ENCODE data around the gene RIN3. TPM values are rescaled to one million over a fixed set of nuclear protein-coding genes. Genes with fewer than 3 reads are reported as not detected.

The RIN3 gene
- total RNA-seq, 1 experiment from 2014 or later = 14.8 TPM

DNA sequence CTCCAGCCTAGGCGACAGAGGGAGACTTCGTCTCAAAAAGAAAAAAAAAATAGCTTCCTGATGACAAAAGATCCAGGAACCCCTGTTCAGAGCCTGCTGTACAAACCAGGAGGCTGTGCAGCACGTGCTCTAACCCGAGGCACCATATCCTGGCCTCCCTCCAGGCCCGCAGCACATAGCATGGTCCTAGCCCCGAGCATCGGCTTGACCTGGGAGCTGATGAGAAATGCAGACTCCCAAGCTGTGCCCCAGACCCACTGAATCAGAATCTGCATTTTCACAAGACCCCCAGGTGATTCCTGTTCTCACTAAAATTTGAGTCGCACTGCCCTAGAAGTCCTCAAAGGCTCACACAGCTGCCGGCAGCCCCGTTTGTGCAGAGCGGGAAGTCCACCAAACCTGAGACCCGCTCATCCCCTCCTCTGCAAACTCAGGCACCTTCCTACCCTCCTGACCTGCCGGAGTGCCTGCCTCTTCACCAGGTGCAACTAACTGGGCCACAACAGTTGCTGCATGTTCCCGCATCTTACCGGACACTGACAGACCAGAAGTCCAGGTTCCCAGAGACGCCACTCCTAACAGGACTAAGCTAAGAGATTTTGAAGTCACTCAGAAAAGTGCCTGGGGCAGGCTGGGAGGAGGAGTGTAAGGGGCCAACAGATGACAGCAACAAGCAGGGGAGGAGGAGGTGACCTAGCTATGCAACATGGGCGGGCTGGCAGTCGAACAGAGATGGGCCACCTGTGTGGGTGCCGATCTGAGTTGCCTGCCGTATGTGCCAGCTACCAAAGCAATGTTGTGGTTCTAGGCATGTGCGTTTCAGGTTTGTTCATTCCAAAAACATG, 24.0 kb upstream of the RIN3 start:
- Histone ChIP-seq H3K9me3 (ENCODE audit: insufficient read depth, low read depth) (no peaks in the 10 kb centered on the region), H3K27me3 (ENCODE audit: insufficient read depth, low read depth) (no peaks in the 10 kb centered on the region), H3K36me3 (ENCODE audit: low read depth) (no peaks in the 10 kb centered on the region), H3K27ac (no peak overlapping the region), H3K4me3 (no peak overlapping the region), H3K4me2 (0 out of 2 replicates have a peak overlapping the region, but pooled peaks have one; percentile 7), H3K9me2 (ENCODE audit: insufficient read depth) (no peaks in the 10 kb centered on the region), H2AFZ (no peak overlapping the region), H4K20me1 (ENCODE audit: insufficient read depth) (no peaks in the 10 kb centered on the region), H3K4me1 (replicated peaks; ENCODE audit: insufficient read depth) (peaks cover 17% of the 10 kb centered on the region), H3K79me2 (ENCODE audit: low read depth) (no peaks in the 10 kb centered on the region), H3F3A (ENCODE audit: insufficient read depth, low read depth) (no peaks in the 10 kb centered on the region; the same call in 1 of the 2 replicates)
- ChIA-PET POLR2A (ENCODE audit: unreplicated experiment) (no interaction called here), CTCF (no interaction called here)
- DNase-seq = no peak
- no peak for TF ChIP-seq EZH2 (IDR thresholded peaks at IDR 0.05; ENCODE audit: low read depth)
- TF ChIP-seq, protein P1, sequence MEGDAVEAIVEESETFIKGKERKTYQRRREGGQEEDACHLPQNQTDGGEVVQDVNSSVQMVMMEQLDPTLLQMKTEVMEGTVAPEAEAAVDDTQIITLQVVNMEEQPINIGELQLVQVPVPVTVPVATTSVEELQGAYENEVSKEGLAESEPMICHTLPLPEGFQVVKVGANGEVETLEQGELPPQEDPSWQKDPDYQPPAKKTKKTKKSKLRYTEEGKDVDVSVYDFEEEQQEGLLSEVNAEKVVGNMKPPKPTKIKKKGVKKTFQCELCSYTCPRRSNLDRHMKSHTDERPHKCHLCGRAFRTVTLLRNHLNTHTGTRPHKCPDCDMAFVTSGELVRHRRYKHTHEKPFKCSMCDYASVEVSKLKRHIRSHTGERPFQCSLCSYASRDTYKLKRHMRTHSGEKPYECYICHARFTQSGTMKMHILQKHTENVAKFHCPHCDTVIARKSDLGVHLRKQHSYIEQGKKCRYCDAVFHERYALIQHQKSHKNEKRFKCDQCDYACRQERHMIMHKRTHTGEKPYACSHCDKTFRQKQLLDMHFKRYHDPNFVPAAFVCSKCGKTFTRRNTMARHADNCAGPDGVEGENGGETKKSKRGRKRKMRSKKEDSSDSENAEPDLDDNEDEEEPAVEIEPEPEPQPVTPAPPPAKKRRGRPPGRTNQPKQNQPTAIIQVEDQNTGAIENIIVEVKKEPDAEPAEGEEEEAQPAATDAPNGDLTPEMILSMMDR (conservative IDR thresholded peaks at IDR 0.05) = no peak
- BruUV-seq (replicated peaks) = no TSS peak
- intact Hi-C loops (cut with micrococcal nuclease; ENCODE audit: unreplicated experiment) = no loop called here

DNA sequence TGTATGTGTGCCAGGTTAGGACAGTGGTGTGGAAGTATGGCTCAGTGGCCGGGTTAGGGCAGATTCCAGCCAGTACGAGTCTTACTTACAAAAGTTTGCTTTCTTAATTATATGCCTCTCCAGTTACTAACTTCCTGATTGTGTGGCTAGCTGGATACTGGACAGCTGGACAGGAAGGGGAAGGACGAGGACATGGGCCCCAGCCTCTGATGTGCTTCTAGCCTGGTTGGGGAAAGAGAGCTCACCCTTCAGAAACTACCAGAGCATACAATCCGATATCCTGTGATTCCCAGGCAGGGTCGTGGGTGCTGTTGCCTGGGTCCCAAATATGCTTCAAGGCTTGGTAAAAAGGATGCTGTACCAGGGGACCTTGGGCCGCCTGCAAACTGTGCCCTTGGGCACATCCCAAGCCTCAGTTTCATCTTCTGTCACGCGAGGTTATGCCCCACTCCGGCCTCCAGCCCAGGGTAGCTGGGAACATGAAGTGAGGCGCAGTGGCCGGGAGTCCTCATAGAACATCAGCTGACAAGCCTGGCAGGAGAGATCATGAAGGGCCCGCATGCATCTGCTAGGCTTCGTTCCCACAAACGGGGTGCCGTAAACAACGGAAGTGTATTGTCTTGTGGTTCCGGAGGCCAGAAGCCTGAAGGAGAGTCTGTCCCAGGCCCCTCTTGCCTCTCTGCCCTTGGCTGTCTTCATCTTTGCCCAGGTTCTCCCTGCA, 23.2 kb upstream of the RIN3 start:
- Histone ChIP-seq H3K4me2 (0 out of 2 replicates have a peak overlapping the region, but pooled peaks have one; percentile 7), H3K27me3 (ENCODE audit: insufficient read depth, low read depth) (no peaks in the 10 kb centered on the region), H4K20me1 (ENCODE audit: insufficient read depth) (no peaks in the 10 kb centered on the region), H3K9me3 (ENCODE audit: insufficient read depth, low read depth) (no peaks in the 10 kb centered on the region), H3K4me3 (no peak overlapping the region), H3K9me2 (ENCODE audit: insufficient read depth) (no peaks in the 10 kb centered on the region), H3K4me1 (replicated peaks; ENCODE audit: insufficient read depth) (peaks cover 17% of the 10 kb centered on the region), H3K36me3 (ENCODE audit: low read depth) (no peaks in the 10 kb centered on the region), H2AFZ (no peak overlapping the region), H3K27ac (no peak overlapping the region), H3K79me2 (ENCODE audit: low read depth) (no peaks in the 10 kb centered on the region), H3F3A (ENCODE audit: insufficient read depth, low read depth) (no peaks in the 10 kb centered on the region; the same call in 1 of the 2 replicates)
- intact Hi-C loops (cut with micrococcal nuclease; ENCODE audit: unreplicated experiment) = no loop called here
- POLR2A ChIA-PET (ENCODE audit: unreplicated experiment) = no interaction called here
- CTCF ChIA-PET = no interaction called here
- no peak for DNase-seq
- TF ChIP-seq, protein P1 (conservative IDR thresholded peaks at IDR 0.05) = no peak
- TF ChIP-seq EZH2 (IDR thresholded peaks at IDR 0.05; ENCODE audit: low read depth) = no peak
- BruUV-seq (replicated peaks) = no TSS peak

DNA sequence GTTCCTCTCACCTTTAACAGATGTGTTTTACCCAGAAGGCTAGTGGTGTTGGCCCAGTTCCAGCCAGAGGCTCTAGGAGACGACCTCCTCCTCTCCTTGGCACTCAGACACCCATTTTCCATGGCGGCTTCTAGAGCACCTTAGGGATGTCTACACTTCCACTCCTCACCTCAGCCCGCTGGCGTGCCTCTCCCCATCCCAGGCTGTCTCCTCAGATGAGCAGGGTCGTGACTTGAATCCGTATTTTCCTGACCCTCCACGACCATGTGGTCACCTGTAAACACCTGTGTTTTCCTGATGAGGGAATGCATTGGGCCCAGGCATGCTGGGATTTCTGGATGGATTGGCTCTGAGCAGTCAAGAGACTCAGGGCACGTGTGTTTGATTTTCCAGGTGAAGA, 21.8 kb upstream of the RIN3 start:
- no peak for TF ChIP-seq EZH2 (IDR thresholded peaks at IDR 0.05; ENCODE audit: low read depth)
- TF ChIP-seq, protein P1 (conservative IDR thresholded peaks at IDR 0.05) = no peak
- Histone ChIP-seq H3K9me2 (ENCODE audit: insufficient read depth) (no peaks in the 10 kb centered on the region), H4K20me1 (ENCODE audit: insufficient read depth) (no peaks in the 10 kb centered on the region), H2AFZ (no peak overlapping the region), H3K4me3 (no peak overlapping the region), H3K9me3 (ENCODE audit: insufficient read depth, low read depth) (no peaks in the 10 kb centered on the region), H3K79me2 (ENCODE audit: low read depth) (no peaks in the 10 kb centered on the region), H3F3A (ENCODE audit: insufficient read depth, low read depth) (no peaks in the 10 kb centered on the region; the same call in 1 of the 2 replicates), H3K4me2 (no peak overlapping the region), H3K27ac (no peak overlapping the region), H3K4me1 (replicated peaks; ENCODE audit: insufficient read depth) (peaks cover 17% of the 10 kb centered on the region), H3K36me3 (ENCODE audit: low read depth) (no peaks in the 10 kb centered on the region), H3K27me3 (ENCODE audit: insufficient read depth, low read depth) (no peaks in the 10 kb centered on the region)
- ChIA-PET POLR2A (ENCODE audit: unreplicated experiment) (no interaction called here), CTCF (no interaction called here)
- no peak for DNase-seq
- intact Hi-C loops (cut with micrococcal nuclease; ENCODE audit: unreplicated experiment) = no loop called here
- no TSS peak for BruUV-seq (replicated peaks)
